Lung (tissue), 12 donors: ENCODE measurements around the gene PGS1. TPM values are rescaled to one million over a fixed set of nuclear protein-coding genes. Genes with fewer than 3 reads are reported as not detected.

Experiments used
- ATAC-seq: fragments of 200-7000 bp; cut with Tn5 transposase; one replicate; pipeline ENCODE4 v1.9.1; 2020; ENCODE audit warnings: moderate number of reproducible peaks; ENCODE audit not compliant: insufficient read depth, low FRiP score
- DNase-seq, 3 donors: peaks; one replicate each; pipeline ENCODE4 v3.0.0-alpha.2; 2013 to 2017
- H3K27ac ChIP-seq, 2 donors: one replicate each; pipeline ENCODE4 v1.5.1; 2013; ENCODE audit warnings: mild to moderate bottlenecking in 2 of 2, moderate library complexity in 2 of 2, control low read depth in 1 of 2, inconsistent platforms in 1 of 2, low read depth in 1 of 2, low read length in 1 of 2
- H3K27me3 ChIP-seq, 3 donors: one replicate each; pipeline ENCODE4 v1.5.1; 2013; ENCODE audit warnings: low read length in 2 of 3; ENCODE audit not compliant: control insufficient read depth in 3 of 3, insufficient read depth in 3 of 3
- H3K36me3 ChIP-seq, 4 donors: one replicate each; pipeline ENCODE4 v1.5.1; 2013; ENCODE audit warnings: low read length in 4 of 4, mild to moderate bottlenecking in 1 of 4, moderate library complexity in 1 of 4; ENCODE audit not compliant: control insufficient read depth in 4 of 4, insufficient read depth in 4 of 4
- H3K4me1 ChIP-seq, 5 donors: one replicate each; pipeline ENCODE4 v1.5.1; 2013; ENCODE audit warnings: low read length in 5 of 5, mild to moderate bottlenecking in 2 of 5, moderate library complexity in 1 of 5; ENCODE audit not compliant: control insufficient read depth in 5 of 5, insufficient read depth in 5 of 5
- H3K4me3 ChIP-seq: one replicate; pipeline ENCODE4 v1.5.1; 2013; ENCODE audit warnings: mild to moderate bottlenecking, control low read depth, moderate library complexity
- H3K9ac ChIP-seq, 2 donors: one replicate each; pipeline ENCODE4 v1.5.1; 2013; ENCODE audit warnings: low read length in 2 of 2, control low read depth in 1 of 2; ENCODE audit not compliant: insufficient read depth in 1 of 2
- H3K9me3 ChIP-seq, 4 donors: one replicate each; pipeline ENCODE4 v1.5.1; 2013; ENCODE audit warnings: low read length in 3 of 4, mild to moderate bottlenecking in 1 of 4, moderate library complexity in 1 of 4; ENCODE audit not compliant: control insufficient read depth in 4 of 4, insufficient read depth in 3 of 4
- WGBS, 2 donors: extraction: QIAGEN DNeasy Blood & Tissue Kit; methylation state at CpG; one replicate each; pipeline ENCODE4 v1.1.7; 2013; 5-methylcytosine and 5-hydroxymethylcytosine counted together
- polyA plus RNA-seq, 2 donors: library from polyadenylated mRNA; stranded (reverse); fragments of 200-250 nt; gene quantifications; one replicate each; pipeline ENCODE4 v1.2.1, GENCODE V29; 2013
- total RNA-seq, 2 donors: library from RNA; depleted of rRNA in 1 of 2; stranded (reverse); fragments of >200 nt in 1 of 2; gene quantifications; one replicate each; pipeline ENCODE4 v1.2.1, GENCODE V29; 2014 to 2021
- TF ChIP-seq, protein P1 (sequence below): IDR thresholded peaks from 2 replicates; pipeline ENCODE4 v1.5.1; 2012; ENCODE audit warnings: mild to moderate bottlenecking; ENCODE audit errors: control extremely low read depth, extremely low read depth
- donor health status: control.
- donor health status: control.
- donor health status: Bipolar disorder and iron deficiency.
- donor health status: healthy.
- donor health status: DM: yes; HTN: yes; CAD: no.

The PGS1 gene
- total and polyA plus RNA-seq, 4 donors, result 44.9 to 104 (median 94.3) TPM

DNA sequence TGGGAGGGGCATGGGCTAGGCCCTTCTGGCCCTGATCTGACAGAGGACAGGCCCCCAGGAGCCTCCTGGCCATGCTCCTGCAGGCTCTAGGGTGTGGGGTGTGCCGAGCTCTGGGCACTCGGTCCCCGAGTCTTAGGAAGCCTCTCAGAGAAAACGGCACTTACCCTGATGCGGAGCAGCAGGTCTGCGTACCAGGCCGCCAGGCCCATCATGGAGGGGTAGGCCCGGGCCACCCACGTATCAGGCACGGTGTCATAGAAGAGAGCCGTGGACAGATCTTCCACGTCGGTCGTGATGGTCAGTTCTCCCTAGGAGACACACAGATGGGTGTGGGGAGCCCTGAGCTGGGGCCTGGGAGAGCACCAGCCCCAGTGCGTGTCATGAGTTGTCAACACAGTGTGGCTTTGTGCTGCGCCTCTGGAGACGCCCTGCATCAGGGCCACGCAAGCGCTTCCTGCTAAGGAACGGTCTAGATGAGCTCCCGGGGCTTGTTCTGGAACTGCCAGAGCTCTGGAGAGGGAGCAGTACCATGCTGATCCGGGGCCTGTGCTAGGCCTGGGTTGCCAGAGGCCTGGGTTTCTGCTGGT, 47.9 kb downstream of the PGS1 start:
- ATAC-seq (no peak), DNase-seq (no peak)
- Histone ChIP-seq H3K4me1 (peaks cover 0 to 25% (median 5%) of the 10 kb centered on the region in 5 donors), H3K27ac (peak overlapping the region in 1 of 2 donors; percentile 9), H3K27me3 (no peaks in the 10 kb centered on the region), H3K4me3 (no peak overlapping the region), H3K9ac (no peak overlapping the region), H3K36me3 (peaks cover 0 to 66% (median 6%) of the 10 kb centered on the region in 4 donors), H3K9me3 (no peaks in the 10 kb centered on the region)
- TF ChIP-seq, protein P1, sequence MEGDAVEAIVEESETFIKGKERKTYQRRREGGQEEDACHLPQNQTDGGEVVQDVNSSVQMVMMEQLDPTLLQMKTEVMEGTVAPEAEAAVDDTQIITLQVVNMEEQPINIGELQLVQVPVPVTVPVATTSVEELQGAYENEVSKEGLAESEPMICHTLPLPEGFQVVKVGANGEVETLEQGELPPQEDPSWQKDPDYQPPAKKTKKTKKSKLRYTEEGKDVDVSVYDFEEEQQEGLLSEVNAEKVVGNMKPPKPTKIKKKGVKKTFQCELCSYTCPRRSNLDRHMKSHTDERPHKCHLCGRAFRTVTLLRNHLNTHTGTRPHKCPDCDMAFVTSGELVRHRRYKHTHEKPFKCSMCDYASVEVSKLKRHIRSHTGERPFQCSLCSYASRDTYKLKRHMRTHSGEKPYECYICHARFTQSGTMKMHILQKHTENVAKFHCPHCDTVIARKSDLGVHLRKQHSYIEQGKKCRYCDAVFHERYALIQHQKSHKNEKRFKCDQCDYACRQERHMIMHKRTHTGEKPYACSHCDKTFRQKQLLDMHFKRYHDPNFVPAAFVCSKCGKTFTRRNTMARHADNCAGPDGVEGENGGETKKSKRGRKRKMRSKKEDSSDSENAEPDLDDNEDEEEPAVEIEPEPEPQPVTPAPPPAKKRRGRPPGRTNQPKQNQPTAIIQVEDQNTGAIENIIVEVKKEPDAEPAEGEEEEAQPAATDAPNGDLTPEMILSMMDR, result no peak
- WGBS, 2 donors, result 94% methylated on average over 22 of the region's 22 CpGs

DNA sequence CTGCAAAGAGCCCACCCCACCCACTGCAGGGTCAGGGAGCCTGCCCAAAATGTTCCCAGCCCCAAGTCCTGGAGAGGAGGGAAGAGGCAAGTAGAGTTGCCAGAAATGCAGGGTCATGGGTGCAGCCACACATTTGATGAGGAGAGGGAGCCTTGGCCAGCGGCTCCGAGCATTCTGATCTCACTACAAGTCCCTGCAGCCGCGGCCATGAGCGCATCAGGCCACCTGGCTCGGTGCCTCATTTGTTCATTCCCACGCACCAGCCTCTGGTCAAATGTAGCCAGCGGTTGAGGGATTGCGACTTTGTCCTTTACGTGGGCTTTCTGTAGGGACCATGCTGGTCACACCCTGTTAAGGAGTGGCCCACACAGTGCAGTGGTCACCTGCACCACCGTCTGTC, 48.7 kb downstream of the PGS1 start:
- Histone ChIP-seq H3K9me3 (no peaks in the 10 kb centered on the region), H3K4me1 (peaks cover 0 to 22% (median 4%) of the 10 kb centered on the region in 5 donors)
- no peak for ATAC-seq

DNA sequence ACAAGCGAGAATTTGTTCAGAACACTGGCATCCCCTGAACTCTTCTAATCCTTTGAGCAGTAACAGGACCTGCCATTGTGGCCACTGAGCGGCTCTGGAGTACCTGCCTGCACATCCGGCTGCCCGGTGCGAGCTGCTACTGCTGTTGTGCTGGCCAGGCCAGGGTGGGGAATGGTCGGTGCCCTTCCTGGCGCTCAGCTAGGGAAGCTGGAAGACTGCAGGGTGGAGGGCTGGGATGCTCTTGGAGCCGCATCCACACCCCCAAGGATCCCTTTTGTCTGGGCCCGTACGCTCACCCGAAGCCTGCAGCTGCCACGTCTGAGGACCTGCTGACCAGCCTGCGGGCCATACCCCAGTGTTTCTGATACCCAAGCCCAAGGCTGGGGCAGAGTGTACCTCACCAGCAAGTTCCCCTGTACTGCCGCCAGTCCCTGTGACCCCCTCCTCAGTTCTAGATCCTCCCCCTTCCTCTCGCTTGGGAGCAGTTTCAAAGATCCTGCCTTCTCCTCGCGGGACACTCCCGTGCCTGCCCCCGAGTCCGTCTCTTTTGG, 49.7 kb downstream of the PGS1 start:
- H3K4me1 ChIP-seq, result peaks cover 0 to 22% (median 4%) of the 10 kb centered on the region in 5 donors
- 86 to 88% methylated on average over 16 to 20 of the region's 20 CpGs for WGBS, 2 donors
- H3K9me3 ChIP-seq, result no peaks in the 10 kb centered on the region
- H3K36me3 ChIP-seq, result peaks cover 0 to 58% (median 6%) of the 10 kb centered on the region in 4 donors
- TF ChIP-seq, protein P1, result no peak
- peak overlapping the region in 1 of 2 donors; percentile 20 for H3K27ac ChIP-seq
- no peaks in the 10 kb centered on the region for H3K27me3 ChIP-seq
- H3K4me3 ChIP-seq, result no peak overlapping the region
- DNase-seq (no peak), ATAC-seq (no peak)
- no peak overlapping the region for H3K9ac ChIP-seq

More for the DNA sequence above, 48.7 kb downstream of the PGS1 start:
- no peak for DNase-seq
- 95 to 97% methylated on average over 11 of the region's 11 CpGs for WGBS, 2 donors
- H3K9ac ChIP-seq, result no peak overlapping the region
- TF ChIP-seq, protein P1, result no peak
- no peak overlapping the region for H3K27ac ChIP-seq
- no peak overlapping the region for H3K4me3 ChIP-seq
- H3K36me3 ChIP-seq, result peaks cover 0 to 61% (median 6%) of the 10 kb centered on the region in 4 donors
- no peaks in the 10 kb centered on the region for H3K27me3 ChIP-seq
